Measurements from ENCODE around the gene LBHD2. TPM values are rescaled to one million over a fixed set of nuclear protein-coding genes. Genes with fewer than 3 reads are reported as not detected.
A peak's percentile ranks its signal among the peaks of the same experiment; 100 is the strongest.

Gene LBHD2
- total and polyA plus RNA-seq, 2 of the 8 experiments (the other 6 are each of a cell fraction or from before 2014, with no cell fraction given): not detected

GRCh38 chr14:103066399-103066798 is 17.6 kb upstream of the LBHD2 start:
- POLR2A ChIA-PET (ENCODE audit: partially characterized antibody): interaction anchor here (0.7 kb wide), 1 partner anchor 34 kb away, joined by 3 read pairs; no protein-coding TSS in a partner anchor
- Histone ChIP-seq H2BK5ac (ENCODE audit: low read depth, low read length) (no peak overlapping the region), H3K23ac (ENCODE audit: insufficient read length) (no peak overlapping the region), H2AK5ac (ENCODE audit: low read depth, low read length) (0 out of 2 replicates have a peak overlapping the region, but pooled peaks have one; percentile 82), H3K27ac (ENCODE audit: low read depth, low read length) (no peak overlapping the region), H2AFZ (ENCODE audit: low read length) (no peak overlapping the region), H2BK120ac (replicated peaks; ENCODE audit: low read depth, low read length) (no peak overlapping the region), H3K4me1 (replicated peaks in 1 of 4; ENCODE audit: control insufficient read depth in 3 of 4, insufficient read depth in 4 of 4, low read length in 3 of 4) (peaks cover 0 to 4% (median 0%) of the 10 kb centered on the region in 4 experiments; a peak in 1 of 7 replicates), H3K18ac (ENCODE audit: extremely low read depth, low read length) (no peak overlapping the region), H4K8ac (ENCODE audit: extremely low read depth, insufficient read depth, low read length) (no peak overlapping the region), H2BK12ac (ENCODE audit: low read depth, low read length) (peak overlapping the region; percentile 52; the same call in 1 of the 2 replicates), H2BK15ac (ENCODE audit: low read length) (no peak overlapping the region), H3K27me3 (replicated peaks in 1 of 4; ENCODE audit: control insufficient read depth in 3 of 4, extremely low read depth in 1 of 4, insufficient read depth in 3 of 4, low read length in 3 of 4) (no peaks in the 10 kb centered on the region), H3K4ac (replicated peaks; ENCODE audit: insufficient read length, low read depth, low read length) (no peak overlapping the region), H4K5ac (ENCODE audit: insufficient read length, low read depth, low read length) (no peak overlapping the region), H4K20me1 (replicated peaks in 1 of 2; ENCODE audit: control insufficient read depth in 1 of 2, insufficient read depth in 2 of 2, low read length in 2 of 2) (no peaks in the 10 kb centered on the region), H3K23me2 (ENCODE audit: low read depth, low read length) (no peaks in the 10 kb centered on the region; the same call in 1 of the 2 replicates), H4K91ac (replicated peaks; ENCODE audit: insufficient read length, low read length) (no peak overlapping the region), H2BK20ac (ENCODE audit: low read length) (no peak overlapping the region), H3K4me2 (ENCODE audit: insufficient read depth in 1 of 2, low read depth in 2 of 2, low read length in 2 of 2) (no peak overlapping the region), H3K4me3 (ENCODE audit: extremely low read depth in 1 of 4, insufficient read depth in 2 of 4, low read depth in 3 of 4, low read length in 4 of 4) (no peak overlapping the region), H3K56ac (replicated peaks; ENCODE audit: insufficient read length, low read depth, low read length) (no peak overlapping the region), H3K14ac (ENCODE audit: insufficient read length) (no peak overlapping the region), H3K9me3 (ENCODE audit: insufficient read depth in 2 of 2, low read depth in 1 of 2, low read length in 1 of 2) (no peaks in the 10 kb centered on the region), H3K9ac (replicated peaks in 1 of 4; ENCODE audit: extremely low read depth in 1 of 4, low read depth in 3 of 4, low read length in 3 of 4) (no peak overlapping the region; a peak in 1 of 7 replicates), H3K79me2 (ENCODE audit: control insufficient read depth in 1 of 2, insufficient read depth in 2 of 2, low read length in 2 of 2) (no peaks in the 10 kb centered on the region), H3K36me3 (ENCODE audit: control insufficient read depth in 2 of 4, insufficient read depth in 4 of 4, low read length in 3 of 4) (no peaks in the 10 kb centered on the region), H3K79me1 (ENCODE audit: low read depth, low read length) (no peaks in the 10 kb centered on the region; the same call in 1 of the 2 replicates)
- WGBS, 2 experiments (ENCODE audit: extremely low coverage in 1 of 2, insufficient coverage in 1 of 2, insufficient read length in 1 of 2, insufficient replicate concordance in 2 of 2, low coverage in 1 of 2, low lambda C conversion rate in 2 of 2, missing lambda C conversion rate in 1 of 2): 94% methylated on average over 9 of the region's 9 CpGs; no CpG with 5 or more reads in 1 of the 2 experiments
- DNase-seq (ENCODE audit: low read depth in 1 of 2, low spot score in 2 of 2): no peak
- CTCF ChIA-PET (ENCODE audit: partially characterized antibody): no interaction called here
- TF ChIP-seq TBP (IDR thresholded peaks at IDR 0.05; ENCODE audit: low read depth, low read length): no peak
- TF ChIP-seq YY1 (IDR thresholded peaks at IDR 0.05; ENCODE audit: low read depth, low read length): no peak
- TF ChIP-seq POLR2A (IDR thresholded peaks at IDR 0.05; ENCODE audit: control extremely low read depth in 1 of 2, low read depth in 2 of 2, low read length in 2 of 2): no peak
- TF ChIP-seq ZNF274 (IDR thresholded peaks at IDR 0.05; ENCODE audit: borderline replicate concordance, extremely low read depth, low read length): no peak
- TF ChIP-seq E2F6 (IDR thresholded peaks at IDR 0.05): no peak
- no peak for TF ChIP-seq MAX (IDR thresholded peaks at IDR 0.05)
- TF ChIP-seq SUZ12 (IDR thresholded peaks at IDR 0.05; ENCODE audit: low read length): no peak
- TF ChIP-seq FOSL1 (IDR thresholded peaks at IDR 0.05; ENCODE audit: insufficient read depth, low read depth, low read length): no peak
- no peak for TF ChIP-seq BRCA1 (IDR thresholded peaks at IDR 0.05; ENCODE audit: low read depth, low read length)
- FAIRE-seq: no peak
